COLO668 (cell line): ENCODE measurements around the gene TNFSF10.

ENCODE experiments used
- DNase-seq: peaks from one replicate; lab custom pipeline; 2025; ENCODE audit not compliant: unreplicated experiment; lab: John Stamatoyannopoulos, UW

Gene TNFSF10

DNA sequence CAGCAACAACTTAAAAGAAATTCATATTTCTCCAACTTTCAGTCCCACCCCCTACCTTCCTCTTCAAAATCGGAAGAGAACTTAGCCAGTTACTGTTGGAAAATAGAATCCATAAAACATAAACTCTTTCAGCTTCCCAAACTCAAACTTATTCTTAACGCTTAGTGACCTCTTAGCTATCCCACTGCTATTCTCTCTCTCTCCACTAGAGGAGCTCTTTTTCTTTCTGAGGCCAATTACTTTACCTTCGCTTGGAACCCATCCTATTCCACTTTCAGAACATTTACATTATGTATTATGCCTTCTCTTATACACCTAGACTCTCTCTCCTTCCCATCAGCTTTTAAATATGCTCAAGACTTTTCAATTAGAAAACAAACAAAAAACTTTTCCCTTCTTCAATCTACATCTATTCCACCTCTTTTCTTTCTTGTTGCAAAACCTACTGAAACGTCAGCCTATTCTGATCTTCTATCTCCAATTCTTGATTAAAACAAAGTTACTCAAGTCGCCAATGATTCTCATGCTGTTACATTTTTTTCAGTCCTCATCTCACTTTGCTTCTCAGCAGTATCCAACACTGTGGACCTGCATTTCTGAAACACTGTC is 61.6 kb downstream of the TNFSF10 start:
- no peak for DNase-seq

DNA sequence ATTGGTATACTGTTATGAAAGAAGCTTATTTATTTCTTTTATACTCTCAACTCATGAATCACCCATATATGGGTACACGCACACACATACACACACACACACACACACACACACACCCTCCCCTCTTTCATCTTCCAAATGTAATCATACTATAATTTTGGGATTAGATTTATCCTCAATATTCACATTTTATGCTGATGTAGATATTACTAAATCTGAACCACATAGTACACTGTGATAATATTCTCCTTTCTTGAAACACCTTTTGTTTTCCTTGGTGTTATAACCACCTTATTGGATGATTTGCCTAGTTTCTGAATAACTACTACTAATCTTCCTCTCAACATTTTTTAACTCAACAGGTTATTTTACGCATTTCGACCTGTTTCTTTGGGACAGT is 66.8 kb downstream of the TNFSF10 start:
- no peak for DNase-seq
